NCI-H1417 treated with DMSO at 0.1 percent for 48 hours (cell line): Measurements from ENCODE around the gene SGPP1.
"Not testable (repeated sequence)": the region's sequence is repeated elsewhere in the genome, so short reads cannot be mapped to it uniquely, and the experiment has no call there.

Experiments
- DNase-seq: peaks from one replicate; lab custom pipeline; 2025; lab: John Stamatoyannopoulos, UW

Gene SGPP1, protein sequence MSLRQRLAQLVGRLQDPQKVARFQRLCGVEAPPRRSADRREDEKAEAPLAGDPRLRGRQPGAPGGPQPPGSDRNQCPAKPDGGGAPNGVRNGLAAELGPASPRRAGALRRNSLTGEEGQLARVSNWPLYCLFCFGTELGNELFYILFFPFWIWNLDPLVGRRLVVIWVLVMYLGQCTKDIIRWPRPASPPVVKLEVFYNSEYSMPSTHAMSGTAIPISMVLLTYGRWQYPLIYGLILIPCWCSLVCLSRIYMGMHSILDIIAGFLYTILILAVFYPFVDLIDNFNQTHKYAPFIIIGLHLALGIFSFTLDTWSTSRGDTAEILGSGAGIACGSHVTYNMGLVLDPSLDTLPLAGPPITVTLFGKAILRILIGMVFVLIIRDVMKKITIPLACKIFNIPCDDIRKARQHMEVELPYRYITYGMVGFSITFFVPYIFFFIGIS

DNA sequence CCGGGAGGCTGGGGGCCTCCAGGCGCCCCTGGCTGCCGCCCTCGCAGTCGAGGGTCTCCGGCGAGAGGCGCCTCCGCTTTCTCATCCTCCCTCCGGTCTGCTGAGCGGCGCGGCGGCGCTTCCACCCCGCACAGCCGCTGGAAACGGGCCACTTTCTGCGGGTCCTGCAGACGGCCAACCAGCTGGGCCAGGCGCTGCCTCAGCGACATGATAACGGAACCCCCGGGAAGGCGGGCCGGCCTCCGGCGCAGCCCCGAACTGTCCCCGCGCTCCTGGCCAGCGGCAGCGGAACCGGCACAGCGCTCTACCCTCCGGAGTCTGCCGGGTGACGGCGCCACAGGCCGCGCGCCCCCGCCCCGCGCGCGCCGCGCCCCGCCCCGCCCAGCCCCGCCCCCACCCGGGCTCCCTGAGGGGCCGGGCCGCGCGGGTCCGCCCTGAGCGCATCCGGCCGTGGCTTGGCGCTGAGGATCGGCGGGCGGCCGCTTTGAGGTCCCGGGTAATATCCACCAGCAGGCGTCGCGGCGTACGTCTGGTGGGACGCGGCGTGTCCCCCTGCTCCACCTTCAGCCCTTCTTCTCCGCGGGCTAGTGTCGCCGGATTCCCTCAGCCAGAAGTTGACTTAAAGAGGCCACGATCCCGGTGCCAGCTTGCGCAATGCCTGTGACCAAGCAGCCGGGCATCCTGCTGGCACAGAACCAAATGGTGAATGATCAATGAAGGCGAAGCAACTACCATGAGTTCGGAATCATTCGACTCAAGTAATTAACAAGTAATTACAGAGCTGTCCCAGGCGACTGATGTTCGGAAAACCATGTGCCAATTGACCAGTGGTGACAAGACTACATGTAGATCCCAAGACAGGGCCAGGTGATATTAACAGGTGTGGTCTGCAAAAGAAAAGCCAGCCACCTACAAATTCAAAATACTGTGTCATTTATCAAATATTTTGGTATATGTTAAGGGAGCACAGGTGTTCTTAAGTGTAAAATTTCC lies at the start of gene SGPP1:
Gene SGPP1 (minus strand): TSS at position 330 of the 993 bp plus-strand sequence. CDS start 121 bp downstream, at position 209.
- DNase-seq = no peak

DNA sequence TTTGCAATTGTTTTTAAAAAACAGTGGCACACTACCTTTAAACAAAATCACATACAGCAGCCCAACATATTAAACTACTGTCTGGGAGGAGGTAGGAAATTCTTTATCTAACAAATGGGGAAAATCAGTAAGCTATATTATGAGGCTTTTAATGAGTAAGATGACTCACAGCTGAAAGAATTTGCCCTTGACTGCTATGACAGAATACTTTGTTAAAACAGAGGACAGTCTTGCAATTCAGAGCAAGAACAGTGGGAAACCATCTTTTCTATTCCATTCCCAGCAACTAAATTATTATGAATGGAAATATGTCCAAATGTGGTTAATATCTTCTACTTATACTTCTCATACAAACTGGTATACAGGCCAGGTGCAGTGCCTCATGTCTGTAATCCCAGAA lies 49.2 kb upstream of the SGPP1 start:
- no peak for DNase-seq

DNA sequence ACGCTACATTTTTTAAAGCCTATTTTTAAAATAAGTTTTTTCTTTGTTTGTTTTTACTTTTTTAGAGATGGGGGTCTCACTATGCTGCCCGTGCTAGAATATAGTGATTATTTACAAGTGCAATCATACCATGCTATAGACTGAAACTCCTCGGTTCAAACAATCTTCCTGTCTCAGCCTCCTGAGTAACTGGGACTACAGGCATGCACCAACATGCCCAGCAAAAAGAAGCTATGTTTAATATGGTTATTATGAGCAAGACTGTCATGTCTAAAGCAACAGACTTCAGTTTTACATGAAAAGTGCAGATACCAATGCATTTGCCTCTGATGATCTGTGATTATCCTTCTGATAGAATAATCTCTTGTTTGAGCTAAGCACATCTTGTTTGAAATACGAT lies 45.6 kb upstream of the SGPP1 start:
- no peak for DNase-seq

DNA sequence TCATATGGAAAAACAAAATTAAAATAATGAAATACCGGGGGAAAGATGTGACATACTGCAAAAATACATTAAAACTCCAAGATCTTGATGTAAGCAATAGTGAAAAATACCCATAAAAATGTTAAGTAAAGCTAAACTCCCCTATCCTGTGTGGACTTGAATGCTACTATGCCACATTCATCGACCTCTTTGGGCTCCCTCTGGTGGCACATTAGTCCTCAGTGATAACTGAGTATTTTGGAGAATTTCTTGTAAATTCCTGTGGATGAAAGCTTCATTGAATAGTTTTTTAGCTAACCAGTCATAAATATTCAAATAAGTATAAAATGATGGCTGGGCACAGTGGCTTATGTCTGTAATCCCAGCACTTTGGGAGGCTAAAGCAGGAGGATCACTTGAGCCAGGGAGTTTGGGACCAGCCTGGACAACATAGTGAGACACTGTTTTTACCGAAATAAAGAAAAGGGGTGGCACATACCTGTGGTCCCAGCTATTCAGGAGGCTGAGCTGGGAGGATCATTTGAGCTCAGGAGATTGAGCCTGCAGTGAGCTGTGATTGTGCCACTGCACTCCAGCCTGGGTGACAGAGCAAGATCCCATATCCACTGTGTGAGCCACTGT lies 42.4 kb upstream of the SGPP1 start:
- DNase-seq = no peak

DNA sequence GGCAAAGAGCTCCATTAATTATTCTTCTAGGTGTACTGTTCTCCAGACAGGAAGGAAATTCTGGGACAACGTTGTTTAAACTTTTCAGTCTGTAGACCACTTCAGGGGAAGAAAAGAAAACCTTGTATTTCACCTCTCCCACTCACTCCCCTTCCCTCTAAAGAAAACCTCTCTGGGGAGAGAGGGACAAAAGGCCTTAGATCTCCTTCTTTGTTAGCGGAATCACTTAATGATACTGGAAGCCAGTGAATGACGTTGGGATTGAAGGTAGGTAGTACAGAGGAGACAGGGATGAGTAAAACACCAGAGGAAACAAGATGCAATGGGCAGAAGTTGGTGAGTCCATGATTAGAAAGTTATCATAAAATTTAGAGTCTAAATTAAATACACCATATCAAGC lies 38.7 kb upstream of the SGPP1 start:
- no peak for DNase-seq

DNA sequence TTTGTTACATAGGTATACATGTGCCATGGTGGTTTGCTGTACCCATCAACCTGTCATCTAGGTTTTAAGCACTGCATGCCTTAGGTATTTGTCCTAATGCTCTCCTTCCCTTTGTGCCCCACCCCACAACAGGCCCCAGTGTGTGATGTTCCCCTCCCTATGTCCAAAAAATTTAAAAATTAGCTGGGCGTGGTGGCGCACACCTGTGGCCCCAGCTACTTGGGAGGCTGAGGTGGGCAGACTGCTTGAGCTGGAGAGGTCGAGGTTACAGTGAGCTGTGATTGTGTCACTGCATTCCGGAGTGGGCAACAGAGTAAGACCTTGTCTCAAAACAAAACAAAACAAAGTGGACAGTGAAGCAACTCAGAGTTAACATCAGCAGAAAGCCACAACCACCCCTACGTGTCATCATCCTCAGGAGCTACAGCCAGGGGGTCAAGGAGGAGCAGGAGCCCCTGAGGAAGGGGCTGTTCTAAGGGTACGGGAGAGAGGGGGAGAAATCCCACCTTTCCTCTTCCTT lies 36.8 kb upstream of the SGPP1 start:
- DNase-seq = no peak

DNA sequence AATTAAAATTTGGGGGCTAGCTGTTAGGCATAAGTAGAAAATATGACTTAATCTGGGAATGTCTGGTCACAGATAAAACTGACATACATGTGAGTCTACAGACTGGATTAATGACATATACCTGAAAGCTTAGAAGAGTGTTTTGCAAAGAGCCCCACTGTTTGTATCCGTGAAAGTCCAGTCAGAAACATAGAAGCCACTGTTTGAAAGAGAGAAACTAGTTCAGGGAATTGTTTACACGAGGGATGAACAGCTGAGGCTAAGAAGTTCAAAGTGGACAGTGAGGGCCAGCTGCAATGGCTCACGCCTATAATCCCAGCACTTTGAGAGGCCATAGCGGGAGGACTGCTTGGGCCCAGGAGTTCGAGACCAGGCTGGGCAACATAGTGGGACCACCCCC lies 36.2 kb upstream of the SGPP1 start:
- no peak for DNase-seq

DNA sequence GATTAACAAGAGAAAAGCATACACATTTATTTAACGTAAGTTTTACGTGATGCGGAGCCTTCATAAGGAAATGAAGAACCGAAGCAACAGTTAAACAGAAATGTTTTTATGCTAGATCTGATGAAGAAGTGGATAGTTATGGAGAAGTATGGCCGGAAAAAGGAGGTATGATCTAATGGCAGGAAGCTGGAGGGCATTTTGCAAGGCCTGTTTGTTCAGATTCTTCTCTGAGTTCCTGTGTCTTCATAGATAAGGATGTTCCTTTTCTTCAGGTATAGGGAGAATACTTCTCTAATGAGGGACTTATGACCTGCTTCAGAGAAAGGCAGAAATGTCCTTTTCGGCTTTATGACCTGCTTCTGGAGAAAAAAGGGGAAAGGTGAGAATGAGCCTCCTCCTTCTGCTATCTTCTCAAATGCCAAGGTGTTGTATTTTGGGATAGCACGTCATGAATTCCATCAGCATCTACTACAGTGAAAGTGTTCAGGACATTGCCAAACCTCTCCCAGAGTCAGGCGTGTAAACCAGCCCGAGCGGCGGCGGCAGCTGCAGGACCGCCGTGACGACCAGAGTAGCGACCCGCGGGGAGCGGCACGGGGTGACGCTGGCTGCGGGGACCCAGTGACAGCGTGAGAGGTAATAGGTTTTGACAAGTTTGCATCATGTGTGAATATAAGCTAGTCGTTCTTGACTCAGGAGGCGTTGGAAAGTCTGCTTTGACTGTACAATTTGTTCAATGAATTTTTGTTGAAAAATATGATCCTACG lies 33.7 kb upstream of the SGPP1 start:
- no peak for DNase-seq

DNA sequence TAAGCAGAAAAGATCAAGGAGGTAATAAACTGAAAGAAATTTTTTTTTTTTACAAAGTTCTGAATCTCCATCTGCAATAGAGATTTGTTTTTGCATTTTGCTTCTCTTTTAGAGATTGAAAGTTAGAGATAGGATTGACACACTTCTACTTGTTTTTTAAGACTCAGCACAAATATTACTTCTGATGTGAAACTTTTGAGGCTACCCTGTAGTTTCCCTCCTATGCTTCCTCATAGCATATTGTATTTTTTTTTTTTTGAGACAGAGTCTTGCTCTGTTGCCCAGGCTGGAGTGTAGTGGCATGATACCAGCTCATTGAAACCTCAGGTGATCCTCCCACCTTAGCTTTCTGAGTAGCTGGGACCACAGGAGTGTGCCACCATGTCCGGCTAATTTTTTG lies 32.1 kb upstream of the SGPP1 start:
- DNase-seq = no peak

DNA sequence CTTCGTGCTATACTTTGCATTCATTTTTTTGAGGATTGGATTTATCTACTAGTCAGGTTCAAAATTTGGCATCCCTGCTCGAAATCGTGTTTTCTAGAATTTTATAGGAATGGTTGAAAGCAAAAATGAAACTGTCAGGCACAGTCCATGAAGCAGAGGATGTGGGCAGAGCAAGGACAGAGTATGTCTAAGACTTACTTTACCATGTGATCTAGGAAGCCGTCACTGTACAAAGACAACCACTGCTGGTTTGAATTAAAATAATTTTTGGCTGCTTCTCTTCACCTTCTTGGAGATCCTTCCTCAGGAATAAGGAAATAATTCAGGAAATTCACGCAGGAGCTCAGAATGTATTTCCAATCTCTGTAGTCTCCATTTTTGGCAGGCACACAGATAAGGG lies 31.6 kb upstream of the SGPP1 start:
- DNase-seq = no peak

DNA sequence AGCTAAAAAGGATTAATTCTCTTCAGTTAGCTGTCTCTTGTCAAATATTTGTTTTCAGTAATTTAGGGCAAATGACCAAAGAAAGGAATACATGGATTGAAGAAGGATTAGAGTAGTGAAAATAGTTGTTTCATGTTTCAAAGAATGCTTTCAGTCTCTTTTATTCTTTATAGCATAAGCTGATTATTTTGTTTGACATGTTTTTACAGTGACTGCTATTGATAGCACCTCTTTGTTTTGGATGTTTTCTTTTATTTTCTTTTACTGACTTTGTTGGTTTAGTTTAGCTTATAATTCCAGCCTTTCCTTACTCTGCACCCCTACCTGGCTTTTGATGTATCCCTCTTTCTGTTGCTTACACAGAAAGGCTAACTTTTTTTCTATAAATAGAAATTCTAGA lies 29.3 kb upstream of the SGPP1 start:
- DNase-seq = no peak

DNA sequence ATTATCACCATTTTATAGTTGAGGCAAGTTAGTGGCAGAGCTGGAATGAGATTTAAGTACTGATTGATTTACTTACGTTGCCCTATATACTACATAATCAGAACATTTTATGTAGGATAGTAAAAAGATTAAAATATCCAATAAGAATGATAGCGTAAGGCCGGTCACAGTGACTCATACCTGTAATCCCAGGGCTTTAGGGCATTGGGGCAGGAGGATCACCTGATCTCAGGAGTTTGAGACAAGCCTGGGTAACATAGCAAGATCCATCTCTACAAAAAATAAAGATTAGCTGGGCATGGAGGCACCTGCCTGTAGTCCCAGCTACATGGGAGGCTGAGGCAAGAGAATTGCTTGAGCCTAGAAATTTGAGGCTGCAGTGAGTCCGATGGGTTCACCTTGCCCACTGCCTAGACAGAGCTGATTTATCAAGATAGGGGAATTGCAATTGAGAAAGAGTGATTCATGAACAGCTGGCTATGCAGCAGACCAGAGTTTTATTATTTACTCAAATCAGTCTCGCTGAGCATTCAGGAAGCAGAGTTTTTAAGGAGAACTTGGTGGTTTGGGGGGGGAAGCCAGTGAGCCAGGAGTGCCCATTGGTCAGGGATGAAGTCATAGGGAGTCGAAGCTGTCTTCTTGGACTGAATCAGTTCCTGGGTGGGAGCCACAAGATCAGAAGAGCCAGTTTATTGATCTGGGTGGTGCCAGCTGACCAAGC lies 24.7 kb upstream of the SGPP1 start:
- DNase-seq = no peak

DNA sequence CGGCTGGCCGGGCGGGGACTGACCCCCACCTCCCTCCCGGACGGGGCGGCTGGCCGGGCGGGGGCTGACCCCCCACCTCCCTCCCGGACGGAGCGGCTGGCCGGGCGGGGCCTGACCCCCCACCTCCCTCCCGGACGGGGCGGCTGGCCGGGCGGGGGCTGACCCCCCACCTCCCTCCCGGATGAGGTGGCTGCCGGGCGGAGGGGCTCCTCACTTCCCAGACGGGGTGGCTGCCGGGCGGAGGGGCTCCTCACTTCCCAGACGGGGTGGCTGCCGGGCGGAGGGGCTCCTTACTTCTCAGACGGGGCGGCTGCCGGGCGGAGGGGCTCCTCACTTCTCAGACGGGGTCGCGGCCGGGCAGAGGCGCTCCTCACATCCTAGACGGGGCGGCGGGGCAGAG lies 23.2 kb upstream of the SGPP1 start:
- DNase-seq = not testable (repeated sequence)

DNA sequence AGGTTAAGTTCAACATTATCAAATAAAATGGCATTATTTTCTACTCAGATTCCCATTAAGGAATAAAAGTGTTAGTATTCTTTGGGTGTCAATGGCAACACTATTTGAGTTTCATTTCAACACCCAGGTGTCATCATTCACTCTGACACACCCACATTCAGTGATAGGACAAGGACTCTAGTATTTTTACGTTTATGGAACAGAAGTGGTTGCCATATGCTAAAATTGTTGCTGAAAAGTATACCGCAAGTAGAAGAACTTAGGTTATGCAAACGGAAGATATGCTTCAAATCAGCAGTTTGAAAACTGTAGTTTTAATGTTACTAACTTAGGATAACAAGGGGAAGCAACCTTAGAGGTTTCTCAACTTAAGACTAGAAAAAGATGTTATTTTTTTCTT lies 20.0 kb upstream of the SGPP1 start:
- no peak for DNase-seq

DNA sequence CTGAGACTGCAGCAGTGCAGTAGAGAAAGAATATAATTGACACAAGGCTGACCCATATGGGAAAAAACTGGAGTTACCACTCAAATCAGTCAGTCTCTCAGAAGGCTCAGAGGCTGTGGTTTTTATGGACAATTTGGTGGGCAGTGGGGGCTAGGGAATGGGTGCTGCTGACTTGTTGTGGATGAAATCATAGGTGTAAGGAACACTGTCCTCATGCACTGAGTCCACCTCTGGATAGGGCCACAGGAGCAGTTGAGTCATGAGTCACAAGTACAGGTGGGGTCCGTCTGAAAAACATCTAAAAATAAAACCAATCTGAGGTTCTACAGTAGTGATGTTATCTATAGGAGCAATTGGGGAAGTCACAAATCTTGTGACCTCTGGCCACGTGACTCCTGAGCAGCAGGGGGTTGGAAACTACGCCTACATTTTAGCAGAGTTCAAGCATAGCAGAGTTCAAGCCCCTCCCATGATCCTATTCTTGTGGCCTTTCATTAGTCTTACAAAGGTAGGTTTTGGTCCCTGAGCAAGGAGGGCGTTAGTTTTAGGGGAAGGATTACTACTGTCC lies 18.1 kb upstream of the SGPP1 start:
- no peak for DNase-seq

DNA sequence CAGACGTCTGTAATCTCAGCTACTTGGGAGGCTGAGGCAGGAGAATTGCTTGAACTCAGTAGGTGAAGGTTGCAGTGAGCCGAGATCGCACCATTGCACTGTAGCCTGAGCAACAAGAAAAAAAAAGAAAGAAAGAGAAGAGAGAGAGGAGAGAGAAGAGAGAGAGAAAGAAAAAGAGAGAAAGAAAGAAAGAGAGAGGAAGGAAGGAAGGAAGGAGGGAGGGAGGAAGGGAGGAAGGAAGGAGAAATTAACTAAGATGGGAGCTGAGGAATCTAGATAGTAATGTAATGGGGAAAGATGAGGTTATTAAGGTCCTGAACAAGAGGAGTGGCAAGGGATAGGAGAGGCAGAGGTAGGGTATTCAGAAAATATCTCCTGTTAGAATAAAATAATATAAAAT lies 17.4 kb upstream of the SGPP1 start:
- no peak for DNase-seq

DNA sequence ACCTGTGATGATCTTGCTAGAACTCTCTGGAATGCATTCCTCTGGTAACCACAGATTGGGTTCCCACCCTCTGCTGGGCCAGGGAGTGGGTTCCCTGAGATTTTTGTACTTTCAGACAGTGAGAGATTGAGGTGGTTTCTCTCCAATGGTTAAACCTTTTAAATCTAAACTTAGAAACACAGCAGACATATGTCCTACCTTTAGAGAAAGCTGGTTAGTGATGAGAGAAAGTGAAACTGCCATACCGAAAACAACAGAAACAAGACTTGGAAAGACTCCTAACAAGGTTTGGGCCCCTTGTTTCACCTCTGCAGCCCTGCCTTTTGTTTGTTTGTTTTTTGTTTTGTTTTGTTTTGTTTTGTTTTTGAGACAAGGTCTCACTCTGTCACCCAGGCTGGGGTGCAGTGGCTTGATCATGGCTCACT lies 9.7 kb upstream of the SGPP1 start:
- no peak for DNase-seq

DNA sequence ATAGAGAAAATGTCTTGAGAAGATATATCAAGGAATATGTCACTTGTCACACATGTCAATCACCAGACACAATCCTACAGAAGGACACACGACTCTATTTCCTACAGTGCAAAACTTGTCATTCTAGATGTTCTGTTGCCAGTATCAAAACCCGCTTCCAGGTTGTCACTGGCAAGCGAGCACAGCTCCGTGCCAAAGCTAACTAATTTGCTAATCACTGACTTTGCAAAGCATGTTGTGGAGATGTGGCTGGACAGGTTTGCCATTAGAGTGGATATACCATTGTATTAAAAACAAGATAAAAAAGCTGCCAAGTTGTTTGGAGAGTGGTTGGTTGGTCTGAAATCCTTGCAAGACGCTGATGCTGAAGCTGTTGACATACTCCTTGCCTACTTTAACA lies 7.9 kb upstream of the SGPP1 start:
- DNase-seq = no peak

DNA sequence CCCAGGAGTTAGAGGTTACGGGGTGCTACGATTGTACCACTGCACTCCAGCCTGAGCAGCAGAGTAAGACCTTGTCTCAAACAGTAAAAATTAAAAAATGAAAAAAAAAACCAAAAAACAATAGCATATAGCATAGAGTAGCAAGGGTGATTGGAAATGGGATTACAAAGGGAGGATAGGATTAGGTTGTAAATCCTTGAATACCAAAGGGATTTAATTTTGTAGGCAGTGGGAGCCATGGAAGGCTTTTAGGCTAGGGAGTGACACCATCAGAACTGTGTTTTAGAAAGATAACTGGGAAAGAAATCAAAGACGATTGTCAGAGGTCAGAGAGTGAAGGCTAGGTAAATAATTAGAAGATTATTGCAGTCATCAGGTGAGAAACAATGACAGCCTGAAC lies 2.8 kb upstream of the SGPP1 start:
- DNase-seq = no peak

DNA sequence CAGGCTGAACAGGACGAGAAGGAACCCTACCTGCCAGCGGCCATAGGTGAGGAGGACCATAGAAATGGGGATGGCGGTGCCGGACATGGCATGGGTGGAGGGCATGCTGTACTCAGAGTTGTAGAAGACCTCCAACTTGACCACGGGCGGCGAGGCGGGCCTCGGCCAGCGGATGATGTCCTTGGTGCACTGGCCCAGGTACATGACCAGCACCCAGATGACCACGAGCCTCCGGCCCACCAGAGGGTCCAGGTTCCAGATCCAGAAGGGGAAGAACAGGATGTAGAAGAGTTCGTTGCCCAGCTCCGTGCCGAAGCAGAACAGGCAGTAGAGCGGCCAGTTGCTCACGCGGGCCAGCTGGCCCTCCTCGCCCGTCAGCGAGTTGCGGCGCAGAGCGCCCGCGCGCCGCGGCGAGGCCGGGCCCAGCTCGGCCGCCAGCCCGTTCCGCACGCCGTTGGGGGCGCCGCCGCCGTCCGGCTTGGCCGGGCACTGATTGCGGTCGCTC lies 582 bp downstream of the SGPP1 start:
- DNase-seq = no peak
